ENCODE data around the gene KDM6A.
A peak's percentile ranks its signal among the peaks of the same experiment; 100 is the strongest.
"Not testable (repeated sequence)": the region's sequence is repeated elsewhere in the genome, so short reads cannot be mapped to it uniquely, and the experiment has no call there.

The KDM6A gene

DNA sequence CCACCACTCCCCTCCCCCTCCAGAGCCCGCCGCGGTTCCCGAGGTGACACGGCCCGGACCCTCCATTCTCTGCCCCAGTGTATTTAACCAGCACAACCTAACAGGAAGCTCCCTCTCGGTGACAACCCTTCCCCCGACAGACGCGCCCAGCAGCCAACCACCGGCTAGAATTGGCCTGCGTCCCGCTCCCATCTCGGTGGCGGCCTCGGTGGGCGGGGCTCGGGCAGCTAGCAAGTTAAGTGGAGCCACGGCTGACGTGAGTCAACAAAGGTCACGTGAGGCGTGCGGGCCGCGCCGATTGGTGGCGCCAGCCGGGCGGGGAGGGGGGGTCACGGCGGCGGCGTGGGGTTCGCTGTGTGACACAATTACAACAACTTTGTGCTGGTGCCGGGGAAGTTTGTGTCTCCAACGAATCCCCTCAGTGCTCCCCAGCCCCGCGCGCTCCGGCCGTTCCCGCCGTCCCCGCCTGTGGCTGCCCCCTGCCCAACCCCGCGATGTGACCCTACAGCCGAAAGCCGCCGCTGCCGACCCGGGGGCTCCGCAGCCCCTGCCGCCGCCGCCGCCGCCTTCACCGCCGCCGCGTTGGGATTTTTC lies at the start of gene KDM6A:
KDM6A (plus strand) TSS at position 368 of the 594 bp plus-strand sequence. CDS start 364 bp downstream, outside the sequence.
- peak; percentile 95 for DNase-seq

- DNase-seq = not testable (repeated sequence)
Measured at GRCh38 chrX:44823193-44823592, 49.8 kb upstream of the KDM6A start.

GRCh38 chrX:44828008-44828605 lies 44.9 kb upstream of the KDM6A start:
- no peak for DNase-seq

DNA sequence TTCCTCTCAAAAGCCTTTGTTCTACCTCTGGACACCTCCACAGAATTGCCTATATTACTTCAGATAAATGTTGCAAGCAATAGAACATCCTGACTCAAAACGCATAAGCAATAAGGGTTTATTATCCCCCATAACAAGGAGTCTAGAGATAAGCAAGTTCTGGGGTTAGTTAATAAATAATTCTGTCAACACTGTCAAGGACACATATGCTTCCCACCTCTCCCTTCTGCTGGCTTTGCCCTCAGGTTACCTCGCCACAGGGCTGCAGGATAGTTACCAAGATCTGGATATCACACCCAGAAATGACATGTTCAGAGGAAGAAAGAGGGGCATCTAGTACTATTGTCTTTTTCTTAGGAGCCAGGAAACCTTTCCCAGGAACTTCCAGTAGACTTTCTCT lies 43.2 kb upstream of the KDM6A start:
- DNase-seq = no peak

DNA sequence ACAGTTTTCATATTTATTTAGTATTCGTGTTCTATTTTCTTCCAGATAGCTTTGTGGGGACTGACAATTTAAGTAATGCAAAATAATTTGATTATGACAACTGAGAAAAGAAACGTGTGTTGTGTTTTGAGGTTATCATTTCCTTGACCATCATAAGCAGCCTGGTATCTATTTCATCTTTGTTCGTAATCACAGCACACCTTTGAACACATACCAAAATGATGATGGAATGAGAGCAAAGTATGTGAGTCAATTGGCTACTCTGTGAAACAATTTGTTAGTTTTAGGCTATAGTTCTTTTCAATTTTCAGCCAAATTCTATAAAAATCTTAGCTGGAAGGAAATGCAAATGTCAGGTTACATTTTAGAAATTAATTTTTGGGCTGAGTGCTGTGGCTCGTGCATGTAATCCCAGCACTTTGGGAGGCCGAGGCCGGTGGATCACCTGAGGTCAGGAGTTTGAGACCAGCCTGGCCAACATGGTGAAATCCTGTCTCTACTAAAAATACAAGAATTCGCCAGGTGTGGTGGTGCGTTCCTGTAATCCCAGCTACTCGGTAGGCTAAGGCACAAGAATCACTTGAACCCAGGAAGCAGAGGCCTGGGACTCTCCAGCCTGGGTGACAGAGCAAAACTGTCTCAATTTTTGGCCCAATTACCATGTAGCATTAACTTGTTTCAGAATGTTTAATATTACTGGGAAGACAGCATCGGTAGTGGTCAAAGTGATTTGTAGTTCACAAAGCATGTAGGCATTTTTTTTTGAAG lies 30.3 kb upstream of the KDM6A start:
- no peak for DNase-seq

DNA sequence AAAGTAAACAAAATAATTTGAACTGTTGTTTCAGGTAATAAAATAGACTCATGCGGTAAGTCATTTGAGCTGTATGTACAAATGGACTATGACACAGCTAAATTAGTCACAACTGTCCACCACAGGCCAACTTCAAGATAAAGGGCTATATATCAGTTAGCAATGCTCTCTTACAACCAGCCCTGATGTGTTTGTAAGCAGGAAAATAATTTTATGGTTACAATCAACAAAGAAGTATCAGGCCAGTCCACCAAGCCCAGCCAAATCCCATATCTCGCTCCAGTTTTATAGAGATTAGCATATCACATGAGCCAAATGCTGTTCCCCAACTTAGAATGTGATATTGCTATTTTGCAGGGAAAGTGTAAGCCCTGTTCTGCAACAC lies 29.7 kb upstream of the KDM6A start:
- DNase-seq = no peak

- no peak for DNase-seq
Measured at GRCh38 chrX:44843753-44844152, 29.2 kb upstream of the KDM6A start, which contains the start of gene DUSP21. Gene DUSP21, plus strand, starts transcription at chrX:44844021. Its CDS starts 112 bp downstream, at chrX:44844133.

DNA sequence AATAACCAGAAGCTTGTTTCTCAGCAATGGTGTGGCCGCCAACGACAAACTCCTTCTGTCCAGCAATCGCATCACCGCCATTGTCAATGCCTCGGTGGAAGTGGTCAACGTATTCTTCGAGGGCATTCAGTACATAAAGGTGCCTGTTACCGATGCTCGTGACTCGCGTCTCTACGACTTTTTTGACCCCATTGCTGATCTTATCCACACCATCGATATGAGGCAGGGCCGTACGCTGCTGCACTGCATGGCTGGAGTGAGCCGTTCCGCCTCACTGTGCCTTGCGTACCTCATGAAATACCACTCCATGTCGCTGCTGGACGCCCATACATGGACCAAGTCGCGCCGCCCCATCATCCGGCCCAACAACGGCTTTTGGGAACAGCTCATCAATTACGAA lies 28.8 kb upstream of the KDM6A start:
- no peak for DNase-seq

DNA sequence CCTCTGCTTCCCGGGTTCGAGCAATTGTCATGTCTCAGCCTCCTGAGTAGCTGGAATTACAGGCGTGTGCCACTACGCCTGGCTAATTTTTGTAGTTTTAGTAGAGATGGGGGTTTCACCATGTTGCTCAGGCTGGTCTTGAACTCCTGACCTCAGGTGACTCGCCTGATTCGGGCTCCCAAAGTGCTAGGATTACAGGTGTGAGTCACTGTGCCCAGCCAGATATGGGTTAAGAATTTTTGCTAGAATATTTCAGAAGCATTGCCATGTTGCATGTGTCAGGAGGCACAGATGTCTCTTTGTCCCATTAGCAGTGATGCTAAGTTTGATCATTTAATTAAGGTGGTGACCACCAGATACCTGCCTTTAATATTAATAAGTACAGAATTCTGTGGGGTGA lies 22.1 kb upstream of the KDM6A start:
- DNase-seq = not testable (repeated sequence)

DNA sequence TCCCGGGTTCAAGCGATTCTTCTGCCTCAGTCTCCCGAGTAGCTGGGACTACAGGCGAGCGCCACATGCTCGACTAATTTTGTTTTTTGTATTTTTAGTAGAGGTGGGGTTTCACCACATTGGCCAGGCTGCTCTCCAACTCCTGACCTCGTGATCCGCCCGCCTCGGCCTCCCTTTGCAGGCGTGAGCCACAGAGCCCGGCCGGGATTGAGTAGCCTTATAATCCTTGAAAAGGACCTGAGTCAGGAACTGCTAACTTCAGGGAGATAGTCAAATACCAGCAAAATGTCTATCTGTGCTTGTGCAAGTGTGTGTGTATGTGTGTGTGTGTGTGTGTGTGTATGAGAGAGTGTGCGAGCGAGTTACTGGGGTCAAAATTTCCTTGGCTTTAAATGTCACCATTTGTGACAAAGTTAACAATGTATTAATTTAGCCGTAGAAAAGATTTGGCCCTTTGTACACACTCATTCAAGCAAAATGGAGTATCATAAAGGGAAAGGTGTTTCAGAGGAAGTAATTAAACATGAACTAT lies 1.8 kb upstream of the KDM6A start:
- DNase-seq = no peak

DNA sequence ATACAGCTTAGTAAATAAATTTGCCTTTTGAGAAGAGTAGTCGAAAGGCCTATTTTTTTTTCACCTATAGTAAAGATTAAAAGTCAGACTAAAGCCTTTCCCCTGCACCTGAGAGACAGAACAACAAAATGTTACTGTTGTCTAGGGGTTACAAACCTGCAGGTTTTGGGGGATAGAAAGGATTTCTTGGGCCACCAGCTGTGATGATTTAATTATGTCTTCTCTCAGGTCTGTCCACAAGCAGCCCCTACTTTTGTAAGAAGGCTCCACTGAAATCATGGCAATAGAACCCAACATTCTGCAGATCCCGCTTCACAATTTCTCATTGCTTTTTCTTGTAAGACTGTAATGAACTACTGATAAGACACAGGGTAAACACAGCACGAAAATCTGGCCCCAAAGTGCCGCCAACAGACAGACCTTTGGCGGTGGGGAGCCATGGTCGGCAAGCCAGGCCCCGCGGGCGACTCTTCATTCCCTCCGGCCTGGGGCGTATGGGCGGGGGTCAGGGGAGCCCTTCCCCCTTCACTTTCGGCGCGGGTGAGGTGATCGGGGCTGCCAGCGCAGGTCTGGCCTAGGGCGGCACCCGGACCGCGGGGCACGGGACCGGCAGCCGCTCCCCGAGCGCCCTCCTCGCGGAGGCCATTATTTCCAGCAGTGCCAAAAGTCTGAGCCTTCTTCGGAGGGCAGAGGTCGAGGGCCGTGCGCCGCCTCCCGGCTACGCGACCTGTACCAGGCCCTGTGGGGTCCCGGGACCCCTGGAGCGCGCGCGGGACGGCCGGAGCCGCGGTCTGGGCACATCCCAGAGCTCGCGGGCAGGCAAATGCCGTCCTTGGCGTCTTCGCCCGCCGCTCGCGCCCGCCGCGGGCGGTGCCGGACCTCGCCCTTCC lies 812 bp upstream of the KDM6A start:
- peak; percentile 22 for DNase-seq

GRCh38 chrX:44873415-44874276 lies 658 bp downstream of the KDM6A start:
- peak; percentile 47 for DNase-seq

DNA sequence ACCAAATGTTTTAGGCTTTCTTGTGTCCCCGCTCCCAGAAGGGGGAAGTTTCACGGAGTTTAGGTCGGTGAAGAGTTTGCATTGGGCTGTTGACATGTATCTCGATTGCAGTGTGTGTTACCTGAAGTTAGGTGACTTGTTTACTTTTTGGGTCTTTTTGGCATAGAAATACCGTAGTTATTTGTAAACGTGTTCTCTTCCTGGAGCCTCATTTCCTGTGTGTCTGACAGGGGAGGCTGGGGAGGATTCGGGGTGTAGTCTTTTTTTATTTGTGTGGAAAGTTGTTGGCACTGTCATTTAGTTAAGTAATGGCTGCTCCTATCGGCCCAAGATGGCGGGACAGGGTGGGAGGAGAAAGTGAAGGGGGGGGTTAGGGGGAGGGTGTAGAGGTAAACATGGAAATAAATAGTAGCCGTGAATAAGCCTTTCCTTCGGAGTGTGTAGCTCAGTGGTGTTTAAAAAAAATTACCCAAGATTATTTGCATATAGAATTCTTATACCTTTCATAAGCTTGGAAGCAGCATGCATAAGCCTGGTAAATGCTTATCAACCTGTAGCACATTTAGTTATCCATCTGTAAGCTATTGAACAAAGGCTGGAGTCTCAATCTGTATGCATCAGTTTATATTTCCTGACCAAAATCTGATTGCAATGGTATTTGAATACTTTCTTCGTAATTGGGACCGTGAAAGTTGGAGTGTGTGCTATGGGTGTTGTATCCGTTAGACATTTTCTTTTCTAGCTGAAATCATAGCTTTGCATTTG lies 1.6 kb downstream of the KDM6A start:
- DNase-seq = peak; percentile 46

- no peak for DNase-seq
Measured at GRCh38 chrX:44875185-44875489, 2.1 kb downstream of the KDM6A start.

DNA sequence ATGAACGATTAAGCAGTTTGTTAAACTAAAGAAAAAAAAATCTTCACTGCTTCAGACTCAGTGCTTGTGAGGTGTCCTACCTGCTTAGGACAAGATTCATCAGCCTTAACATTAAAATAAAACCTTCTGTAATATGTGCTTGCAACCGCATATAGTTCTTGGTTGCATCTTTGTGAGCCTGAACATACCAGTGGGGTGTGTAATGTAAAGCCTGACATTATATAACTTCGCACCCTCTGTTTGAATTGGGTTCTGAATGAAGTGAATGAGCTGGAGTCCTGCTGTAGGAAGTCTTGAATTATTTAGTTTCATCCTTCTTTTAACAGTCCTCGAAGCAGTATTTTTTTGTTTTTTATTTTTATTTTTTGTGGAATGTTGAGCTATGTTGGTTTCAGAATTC lies 3.1 kb downstream of the KDM6A start:
- DNase-seq = no peak

- no peak for DNase-seq
Measured at GRCh38 chrX:44876767-44877166, 3.8 kb downstream of the KDM6A start.

GRCh38 chrX:44878780-44879179 lies 5.8 kb downstream of the KDM6A start:
- DNase-seq = no peak

GRCh38 chrX:44881549-44881948 lies 8.6 kb downstream of the KDM6A start:
- no peak for DNase-seq

- DNase-seq = no peak
Measured at GRCh38 chrX:44882635-44883034, 9.6 kb downstream of the KDM6A start.

GRCh38 chrX:44884944-44885343 lies 12.0 kb downstream of the KDM6A start:
- DNase-seq = no peak

- DNase-seq = no peak
Measured at GRCh38 chrX:44889824-44890223, 16.8 kb downstream of the KDM6A start.
